GM20000 (cell line): ENCODE results near the gene IZUMO3.
"Not testable (repeated sequence)": the region's sequence is repeated elsewhere in the genome, so short reads cannot be mapped to it uniquely, and the experiment has no call there.

Experiments
- DNase-seq: peaks from one replicate; pipeline ENCODE4 v3.0.0; 2012; ENCODE audit warnings: low spot score
- TF ChIP-seq, protein P1 (sequence below): IDR thresholded peaks from 2 replicates; pipeline ENCODE4 v1.5.1; 2012; ENCODE audit warnings: mild to moderate bottlenecking, control low read depth; ENCODE audit errors: extremely low read depth, missing control alignments

Gene IZUMO3

GRCh38 chr9:24545847-24546522, at the start of gene IZUMO3:
TSS of gene IZUMO3 (minus strand) at chr9:24545897. CDS start at chr9:24545649, 248 bp downstream.
- DNase-seq = no peak
- TF ChIP-seq, protein P1, sequence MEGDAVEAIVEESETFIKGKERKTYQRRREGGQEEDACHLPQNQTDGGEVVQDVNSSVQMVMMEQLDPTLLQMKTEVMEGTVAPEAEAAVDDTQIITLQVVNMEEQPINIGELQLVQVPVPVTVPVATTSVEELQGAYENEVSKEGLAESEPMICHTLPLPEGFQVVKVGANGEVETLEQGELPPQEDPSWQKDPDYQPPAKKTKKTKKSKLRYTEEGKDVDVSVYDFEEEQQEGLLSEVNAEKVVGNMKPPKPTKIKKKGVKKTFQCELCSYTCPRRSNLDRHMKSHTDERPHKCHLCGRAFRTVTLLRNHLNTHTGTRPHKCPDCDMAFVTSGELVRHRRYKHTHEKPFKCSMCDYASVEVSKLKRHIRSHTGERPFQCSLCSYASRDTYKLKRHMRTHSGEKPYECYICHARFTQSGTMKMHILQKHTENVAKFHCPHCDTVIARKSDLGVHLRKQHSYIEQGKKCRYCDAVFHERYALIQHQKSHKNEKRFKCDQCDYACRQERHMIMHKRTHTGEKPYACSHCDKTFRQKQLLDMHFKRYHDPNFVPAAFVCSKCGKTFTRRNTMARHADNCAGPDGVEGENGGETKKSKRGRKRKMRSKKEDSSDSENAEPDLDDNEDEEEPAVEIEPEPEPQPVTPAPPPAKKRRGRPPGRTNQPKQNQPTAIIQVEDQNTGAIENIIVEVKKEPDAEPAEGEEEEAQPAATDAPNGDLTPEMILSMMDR = no peak

GRCh38 chr9:24594234-24594850, 48.6 kb upstream of the IZUMO3 start:
- DNase-seq = no peak
- TF ChIP-seq, protein P1 = no peak

GRCh38 chr9:24590432-24590831, 44.7 kb upstream of the IZUMO3 start:
- TF ChIP-seq, protein P1 = no peak
- no peak for DNase-seq

GRCh38 chr9:24587883-24588282, 42.2 kb upstream of the IZUMO3 start:
- DNase-seq = no peak
- TF ChIP-seq, protein P1 = no peak

DNA sequence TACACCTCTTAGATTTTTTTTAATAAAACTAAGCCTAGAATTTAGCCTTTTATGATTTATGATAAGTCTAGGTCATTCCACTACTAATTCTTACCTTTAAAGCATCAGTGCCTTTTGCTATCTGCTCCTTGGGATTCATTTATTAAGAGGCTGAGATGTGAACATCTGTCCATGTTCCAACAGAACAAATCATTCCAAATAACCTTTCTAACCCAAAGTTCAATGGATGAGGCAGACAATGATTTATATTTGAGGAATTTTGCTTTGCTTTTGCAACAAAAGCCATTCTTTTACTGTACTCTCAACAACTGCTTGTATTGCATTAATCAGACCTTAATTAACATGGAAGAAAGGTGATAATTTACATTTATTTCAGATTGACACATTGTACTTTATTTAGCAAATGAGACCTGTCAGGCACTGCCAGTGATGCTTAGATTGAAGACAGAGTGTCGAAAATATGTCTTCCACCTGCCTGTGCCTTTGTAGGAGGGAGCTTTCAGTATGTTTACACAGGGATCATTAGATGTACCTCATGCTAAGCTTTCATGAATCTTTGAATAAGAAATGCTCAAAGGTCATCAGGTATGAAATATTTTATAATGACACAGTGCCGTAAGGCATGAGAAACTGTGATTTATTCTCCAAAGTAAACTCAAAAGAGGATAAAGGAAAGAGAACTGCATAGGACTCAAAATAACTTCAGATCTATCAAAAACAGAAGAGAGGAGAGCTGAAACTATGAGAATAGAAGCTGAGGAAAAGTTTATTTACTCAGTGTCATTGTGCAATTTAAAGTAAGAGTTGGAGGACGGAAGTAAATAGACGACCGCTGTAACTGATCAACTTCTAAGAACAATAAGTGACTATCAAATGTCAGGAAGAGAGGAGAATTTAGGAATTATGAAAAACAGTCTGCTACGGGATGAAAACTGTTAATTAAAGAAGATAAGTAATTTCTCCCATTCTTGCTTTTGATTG, 36.7 kb upstream of the IZUMO3 start:
- TF ChIP-seq, protein P1 = no peak

DNA sequence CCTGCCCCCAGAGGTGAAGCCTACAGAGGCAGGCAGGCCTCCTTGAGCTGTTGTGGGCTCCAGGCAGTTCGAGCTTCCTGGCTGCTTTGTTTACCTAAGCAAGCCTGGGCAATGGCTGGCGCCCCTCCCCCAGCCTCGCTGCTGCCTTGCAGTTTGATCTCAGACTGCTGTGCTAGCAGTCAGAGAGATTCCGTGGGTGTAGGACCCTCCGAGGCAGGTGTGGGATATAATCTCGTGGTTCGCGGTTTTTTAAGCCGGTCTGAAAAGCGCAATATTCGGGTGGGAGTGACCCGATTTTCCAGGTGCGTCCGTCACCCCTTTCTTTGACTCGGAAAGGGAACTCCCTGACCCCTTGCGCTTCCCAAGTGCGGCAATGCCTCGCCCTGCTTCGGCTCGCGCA, 34.3 kb upstream of the IZUMO3 start:
- DNase-seq = not testable (repeated sequence)

More for the DNA sequence above, 36.7 kb upstream of the IZUMO3 start:
- no peak for DNase-seq

DNA sequence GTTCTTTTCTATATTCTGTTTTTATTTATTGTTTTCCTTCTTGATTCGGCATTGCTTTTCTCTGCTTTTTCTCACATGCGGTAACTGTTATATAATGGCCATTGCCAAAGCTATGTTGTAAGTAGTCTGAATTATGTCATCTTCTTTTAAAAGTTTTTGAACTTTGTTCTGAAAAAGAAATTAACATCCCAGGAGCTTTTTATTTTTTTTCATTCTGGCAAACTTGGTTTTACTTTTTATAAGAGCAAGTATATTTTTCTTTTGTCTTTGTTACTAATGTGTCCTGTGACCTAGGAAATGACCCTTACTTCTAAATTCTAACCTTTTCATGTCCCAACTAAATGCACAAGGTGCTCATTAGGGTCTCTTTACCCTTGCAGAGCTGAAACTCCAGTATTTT, 26.7 kb upstream of the IZUMO3 start:
- TF ChIP-seq, protein P1 = no peak
- DNase-seq = no peak
